Transverse colon (tissue), 4 donors: Measurements from ENCODE around the gene TUBG2. TPM values are rescaled to one million over a fixed set of nuclear protein-coding genes. Genes with fewer than 3 reads are reported as not detected.

ENCODE experiments used
- DNase-seq: peaks from one replicate; pipeline ENCODE4 v3.0.0-alpha.2; 2019
- H3K27ac ChIP-seq, 4 donors: fragments of 200-600 bp; sonication (generic); 2 replicates each; pipeline ENCODE4 v1.5.1; 2016 to 2018; ENCODE audit warnings: inconsistent platforms in 4 of 4
- H3K27me3 ChIP-seq: fragments of 200-600 bp; sonication (generic); 2 replicates; pipeline ENCODE4 v1.5.1; 2017; ENCODE audit warnings: inconsistent platforms
- H3K36me3 ChIP-seq, 4 donors: fragments of 200-600 bp; sonication (generic); 2 replicates each; pipeline ENCODE4 v1.5.1; 2017 to 2019; ENCODE audit warnings: inconsistent platforms in 4 of 4
- H3K4me1 ChIP-seq, 4 donors: fragments of 200-600 bp; sonication (generic); 2 replicates each; pipeline ENCODE4 v1.5.1; 2017 to 2020; ENCODE audit warnings: inconsistent platforms in 4 of 4
- H3K4me3 ChIP-seq, 4 donors: fragments of 200-600 bp; sonication (generic); 1 replicate in 1 of 4; 2 replicates in 3 of 4; pipeline versions ENCODE4 v1.5.1 to v1.6.1; 2017 to 2019; ENCODE audit warnings: inconsistent platforms in 4 of 4
- H3K9me3 ChIP-seq, 2 donors: fragments of 200-600 bp; sonication (generic); 2 replicates each; pipeline ENCODE4 v1.5.1; 2017 to 2019; ENCODE audit warnings: inconsistent platforms in 2 of 2
- EP300 ChIP-seq: sonication (generic); formaldehyde crosslinking; IDR thresholded peaks from one replicate; pipeline ENCODE4 v1.6.1; 2017; ENCODE audit warnings: antibody characterized with exemption, low read depth
- POLR2A ChIP-seq: fragments of 450-650 bp; IDR thresholded peaks from one replicate; pipeline ENCODE4 v1.6.1; 2016; ENCODE audit warnings: antibody characterized with exemption, mild to moderate bottlenecking, moderate library complexity
- POLR2AphosphoS5 ChIP-seq, 3 donors: sonication (generic); formaldehyde crosslinking; IDR thresholded peaks; one replicate each; pipeline ENCODE4 v1.6.1; 2016; ENCODE audit warnings: antibody characterized with exemption in 3 of 3
- WGBS, 2 donors: methylation state at CpG; one replicate each; pipeline ENCODE4 v1.1.5; 2018; ENCODE audit warnings: low coverage in 1 of 2; 5-methylcytosine and 5-hydroxymethylcytosine counted together
- in situ Hi-C, 4 donors: fragments of 200-750 bp; cut with MboI; loops; one replicate each; pipeline versions ENCODE4 v1.15.0 to v1.15.1; 2017; ENCODE audit warnings: low sequenced_read_pairs in 3 of 4, low pct_ligation_motif_present in 1 of 4, low pct_unique_long_range_greater_than_20kb in 1 of 4
- intact Hi-C: fragments of 100-400 bp; cut with DNase I; formaldehyde crosslinking; loops from one replicate; pipeline ENCODE4 v1.15.1; 2023; ENCODE audit warnings: low total_unique reads
- total RNA-seq, 4 donors: library from RNA; depleted of rRNA; stranded (reverse); fragments of >200 nt; gene quantifications; one replicate each; pipeline ENCODE4 v1.1.0, GENCODE V29; 2016
- TF ChIP-seq, protein P1 (sequence below), 5 experiments: fragments of 200-600 bp in 3 of 5; fragments of 450-650 bp in 2 of 5; sonication (generic) in 3 of 5; IDR thresholded peaks; 1 replicate in 2 of 5; 2 replicates in 3 of 5; pipeline ENCODE4 v1.5.1; 2016 to 2017; ENCODE audit warnings: antibody characterized with exemption in 5 of 5, inconsistent platforms in 3 of 5, mild to moderate bottlenecking in 2 of 5, moderate library complexity in 1 of 5

The TUBG2 gene
- total RNA-seq, 4 donors from 2014 or later, result 9.6 to 53.1 (median 26.7) TPM

GRCh38 chr17:42677921-42678781, 19.1 kb downstream of the TUBG2 start:
- peaks cover 20% of the 10 kb centered on the region for H3K27me3 ChIP-seq
- TF ChIP-seq, protein P1, sequence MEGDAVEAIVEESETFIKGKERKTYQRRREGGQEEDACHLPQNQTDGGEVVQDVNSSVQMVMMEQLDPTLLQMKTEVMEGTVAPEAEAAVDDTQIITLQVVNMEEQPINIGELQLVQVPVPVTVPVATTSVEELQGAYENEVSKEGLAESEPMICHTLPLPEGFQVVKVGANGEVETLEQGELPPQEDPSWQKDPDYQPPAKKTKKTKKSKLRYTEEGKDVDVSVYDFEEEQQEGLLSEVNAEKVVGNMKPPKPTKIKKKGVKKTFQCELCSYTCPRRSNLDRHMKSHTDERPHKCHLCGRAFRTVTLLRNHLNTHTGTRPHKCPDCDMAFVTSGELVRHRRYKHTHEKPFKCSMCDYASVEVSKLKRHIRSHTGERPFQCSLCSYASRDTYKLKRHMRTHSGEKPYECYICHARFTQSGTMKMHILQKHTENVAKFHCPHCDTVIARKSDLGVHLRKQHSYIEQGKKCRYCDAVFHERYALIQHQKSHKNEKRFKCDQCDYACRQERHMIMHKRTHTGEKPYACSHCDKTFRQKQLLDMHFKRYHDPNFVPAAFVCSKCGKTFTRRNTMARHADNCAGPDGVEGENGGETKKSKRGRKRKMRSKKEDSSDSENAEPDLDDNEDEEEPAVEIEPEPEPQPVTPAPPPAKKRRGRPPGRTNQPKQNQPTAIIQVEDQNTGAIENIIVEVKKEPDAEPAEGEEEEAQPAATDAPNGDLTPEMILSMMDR (IDR thresholded peaks at IDR 0.05), result no peak
- TF ChIP-seq POLR2A (peak; percentile 28), EP300 (no peak), POLR2AphosphoS5 (IDR thresholded peaks at IDR 0.05) (peak; percentile 45 to 66 (median 60))
- DNase-seq, result peak; percentile 90
- H3K27ac ChIP-seq, result peak overlapping the region; percentile 92 to 98 (median 96)
- no peaks in the 10 kb centered on the region for H3K9me3 ChIP-seq
- H3K36me3 ChIP-seq, result no peaks in the 10 kb centered on the region
- in situ Hi-C loops (loop anchor here in 3 of 4 donors (25.0 kb wide), 1 partner anchor 91 kb away; the partner anchor contains the start of gene PSMC3IP (in 3 of the 3)), intact Hi-C loops (no loop called here)
- peak overlapping the region; percentile 57 to 91 (median 64) for H3K4me3 ChIP-seq
- H3K4me1 ChIP-seq, result peaks cover 36 to 89% (median 70%) of the 10 kb centered on the region in 4 donors
- 0% methylated on average over 1 to 48 of the region's 53 CpGs for WGBS, 2 donors

GRCh38 chr17:42678951-42679491, 19.9 kb downstream of the TUBG2 start:
- WGBS, 2 donors, result 3 to 5% methylated on average over 4 to 17 of the region's 18 CpGs
- intact Hi-C loops, result no loop called here
- TF ChIP-seq, protein P1 (IDR thresholded peaks at IDR 0.05), result no peak
- in situ Hi-C loops, result loop anchor here in 3 of 4 donors (25.0 kb wide), 1 partner anchor 92 kb away; the partner anchor contains the start of gene PSMC3IP (in 3 of the 3)
- peak overlapping the region in 3 of 4 donors; percentile 57 to 91 (median 62) for H3K4me3 ChIP-seq
- no peaks in the 10 kb centered on the region for H3K9me3 ChIP-seq
- no peaks in the 10 kb centered on the region for H3K36me3 ChIP-seq
- peak; percentile 76 for DNase-seq
- H3K4me1 ChIP-seq, result peaks cover 39 to 90% (median 75%) of the 10 kb centered on the region in 4 donors
- peaks cover 26% of the 10 kb centered on the region for H3K27me3 ChIP-seq
- H3K27ac ChIP-seq, result peak overlapping the region; percentile 92 to 98 (median 96)

GRCh38 chr17:42679492-42680330, 20.6 kb downstream of the TUBG2 start:
- Histone ChIP-seq H3K36me3 (no peaks in the 10 kb centered on the region), H3K4me3 (peak overlapping the region; percentile 7 to 91 (median 60)), H3K27ac (peak overlapping the region; percentile 92 to 98 (median 96)), H3K9me3 (no peaks in the 10 kb centered on the region), H3K4me1 (peaks cover 34 to 90% (median 74%) of the 10 kb centered on the region in 4 donors), H3K27me3 (peaks cover 33% of the 10 kb centered on the region)
- intact Hi-C loops (loop anchor here (10.0 kb wide), 1 partner anchor 75 kb away; the partner anchor contains the start of genes RETREG3 and TUBG1), in situ Hi-C loops (loop anchor here (10.0 to 25.0 kb wide), 2 partner anchors 75 to 92 kb away; partner anchors contain the start of genes PSMC3IP (in 3 of the 4), RETREG3 (in 1 of the 4) and TUBG1 (in 1 of the 4))
- 0 to 23% methylated on average over 2 to 42 of the region's 78 CpGs for WGBS, 2 donors
- peak; percentile 43 for TF ChIP-seq POLR2A
- peak in 2 of 3 donors; percentile 55 to 74 for TF ChIP-seq POLR2AphosphoS5 (IDR thresholded peaks at IDR 0.05)
- TF ChIP-seq, protein P1 (IDR thresholded peaks at IDR 0.05), result peak; percentile 81 to 98 (median 93)
- no peak for TF ChIP-seq EP300
- peak; percentile 85 for DNase-seq
